SH-SY5Y (cell line): ENCODE data around the gene GMCL2.

Experiments used
- GATA2 ChIP-seq: IDR thresholded peaks from 2 replicates; pipeline ENCODE4 v1.6.1; 2011; ENCODE audit warnings: mild to moderate bottlenecking, low read depth, low read length
- GATA3 ChIP-seq: IDR thresholded peaks from 2 replicates; pipeline ENCODE4 v1.6.1; 2011; ENCODE audit warnings: low read depth, mild to moderate bottlenecking, low read length, moderate library complexity

DNA sequence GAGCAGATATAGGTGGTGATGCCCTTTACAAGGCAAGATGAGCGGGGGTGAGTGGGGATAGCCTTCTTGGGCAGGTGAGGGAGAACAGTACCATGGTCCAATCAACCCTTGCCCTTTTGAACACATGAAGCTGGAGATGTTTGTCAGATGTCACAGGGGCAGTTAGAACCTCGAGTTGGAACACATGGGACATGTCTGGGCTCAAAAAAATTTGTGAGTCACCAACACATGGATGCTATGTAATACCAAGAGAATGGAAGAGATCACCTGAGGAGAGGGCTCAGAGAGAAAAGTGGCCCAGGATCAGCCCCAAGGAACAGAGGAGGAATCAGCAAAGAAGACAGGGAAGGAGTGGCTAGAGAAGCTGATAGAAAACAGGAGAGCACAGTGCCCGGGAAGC is 40.8 kb upstream of the GMCL2 start:
- TF ChIP-seq GATA3 (no peak), GATA2 (no peak)
